Mesothelial cell of epicardium (in vitro differentiated cells): ENCODE data around the gene KCNMA1. TPM values are rescaled to one million over a fixed set of nuclear protein-coding genes. Genes with fewer than 3 reads are reported as not detected.
A peak's percentile ranks its signal among the peaks of the same experiment; 100 is the strongest.

Experiments
- DNase-seq, 2 experiments: peaks; one replicate each; pipeline ENCODE4 v3.0.0; 2021; ENCODE audit warnings: low spot score in 2 of 2; ENCODE audit not compliant: unreplicated experiment in 2 of 2
- H3K27ac Mint-ChIP-seq: 2 replicates; pipeline ENCODE4 v1.8.0; 2021; ENCODE audit warnings: mixed read lengths
- H3K27me3 Mint-ChIP-seq: 2 replicates; pipeline ENCODE4 v1.8.0; 2021; ENCODE audit warnings: low read depth, mixed read lengths
- H3K36me3 Mint-ChIP-seq: 2 replicates; pipeline ENCODE4 v1.8.0; 2021; ENCODE audit warnings: mixed read lengths
- H3K4me1 Mint-ChIP-seq: 2 replicates; pipeline ENCODE4 v1.8.0; 2021; ENCODE audit warnings: mixed read lengths
- H3K4me3 Mint-ChIP-seq: 2 replicates; pipeline ENCODE4 v1.8.0; 2021; ENCODE audit warnings: mild to moderate bottlenecking, moderate library complexity, mixed read lengths
- H3K9me3 Mint-ChIP-seq: 2 replicates; pipeline ENCODE4 v1.8.0; 2021; ENCODE audit warnings: mixed read lengths
- total RNA-seq: library from RNA; stranded (reverse); gene quantifications from 3 replicates; pipeline ENCODE4 v1.2.1, GENCODE V29; 2021
- TF ChIP-seq, protein P1 (sequence below): fragments of 200-600 bp; sonication (generic); IDR thresholded peaks from one replicate; pipeline ENCODE4 v1.5.0; 2021; ENCODE audit warnings: antibody characterized with exemption; ENCODE audit not compliant: unreplicated experiment

Gene KCNMA1
- total RNA-seq, 1 donor from 2014 or later, result 44.0 TPM

DNA sequence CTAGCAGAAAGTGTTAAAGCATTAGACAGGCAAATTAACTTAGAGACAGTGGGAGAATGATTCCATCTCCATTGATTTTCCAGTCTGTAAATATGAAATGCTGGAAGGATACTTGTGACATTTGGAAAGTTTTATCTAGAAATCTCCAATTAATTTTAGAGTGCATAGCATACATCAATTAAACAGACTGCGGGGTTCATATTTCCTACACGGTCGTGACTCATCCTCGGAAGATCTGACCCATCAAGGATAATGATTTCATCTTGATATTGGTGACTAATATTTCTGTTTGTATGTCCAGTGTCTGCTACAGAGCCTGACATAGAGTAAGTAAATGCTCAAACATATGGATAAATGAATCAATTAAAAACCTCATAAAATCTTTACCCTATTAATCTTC lies 474.9 kb downstream of the KCNMA1 start:
- peak overlapping the region; percentile 36 for H3K27ac Mint-ChIP-seq
- no peak overlapping the region for H3K4me3 Mint-ChIP-seq
- DNase-seq, result no peak
- no peaks in the 10 kb centered on the region for H3K9me3 Mint-ChIP-seq
- no peaks in the 10 kb centered on the region for H3K27me3 Mint-ChIP-seq
- TF ChIP-seq, protein P1, sequence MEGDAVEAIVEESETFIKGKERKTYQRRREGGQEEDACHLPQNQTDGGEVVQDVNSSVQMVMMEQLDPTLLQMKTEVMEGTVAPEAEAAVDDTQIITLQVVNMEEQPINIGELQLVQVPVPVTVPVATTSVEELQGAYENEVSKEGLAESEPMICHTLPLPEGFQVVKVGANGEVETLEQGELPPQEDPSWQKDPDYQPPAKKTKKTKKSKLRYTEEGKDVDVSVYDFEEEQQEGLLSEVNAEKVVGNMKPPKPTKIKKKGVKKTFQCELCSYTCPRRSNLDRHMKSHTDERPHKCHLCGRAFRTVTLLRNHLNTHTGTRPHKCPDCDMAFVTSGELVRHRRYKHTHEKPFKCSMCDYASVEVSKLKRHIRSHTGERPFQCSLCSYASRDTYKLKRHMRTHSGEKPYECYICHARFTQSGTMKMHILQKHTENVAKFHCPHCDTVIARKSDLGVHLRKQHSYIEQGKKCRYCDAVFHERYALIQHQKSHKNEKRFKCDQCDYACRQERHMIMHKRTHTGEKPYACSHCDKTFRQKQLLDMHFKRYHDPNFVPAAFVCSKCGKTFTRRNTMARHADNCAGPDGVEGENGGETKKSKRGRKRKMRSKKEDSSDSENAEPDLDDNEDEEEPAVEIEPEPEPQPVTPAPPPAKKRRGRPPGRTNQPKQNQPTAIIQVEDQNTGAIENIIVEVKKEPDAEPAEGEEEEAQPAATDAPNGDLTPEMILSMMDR, result no peak
- H3K4me1 Mint-ChIP-seq, result peaks cover 75% of the 10 kb centered on the region
- no peaks in the 10 kb centered on the region for H3K36me3 Mint-ChIP-seq

DNA sequence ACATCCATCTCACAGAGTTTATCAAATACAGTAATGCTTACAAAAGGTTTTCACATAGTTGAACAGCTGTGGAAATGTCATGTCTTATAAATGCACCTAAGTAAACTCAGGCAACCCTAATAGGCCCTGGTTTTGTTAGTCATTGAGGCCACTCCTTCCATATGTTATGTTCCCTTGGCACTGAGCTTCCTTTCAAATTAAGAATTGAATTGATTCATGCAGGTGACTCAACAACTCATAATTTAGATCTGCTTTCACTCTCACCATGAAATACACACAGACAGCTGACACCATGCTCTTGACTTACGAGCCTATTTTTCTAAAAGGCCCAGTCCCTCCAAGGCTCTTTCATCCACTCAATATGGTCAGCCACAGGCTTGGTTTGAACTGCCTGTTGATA lies 476.9 kb downstream of the KCNMA1 start:
- Mint-ChIP-seq H3K4me1 (peaks cover 77% of the 10 kb centered on the region), H3K27me3 (no peaks in the 10 kb centered on the region), H3K9me3 (no peaks in the 10 kb centered on the region), H3K4me3 (no peak overlapping the region), H3K36me3 (no peaks in the 10 kb centered on the region), H3K27ac (no peak overlapping the region)
- DNase-seq, result no peak
- TF ChIP-seq, protein P1, result no peak

DNA sequence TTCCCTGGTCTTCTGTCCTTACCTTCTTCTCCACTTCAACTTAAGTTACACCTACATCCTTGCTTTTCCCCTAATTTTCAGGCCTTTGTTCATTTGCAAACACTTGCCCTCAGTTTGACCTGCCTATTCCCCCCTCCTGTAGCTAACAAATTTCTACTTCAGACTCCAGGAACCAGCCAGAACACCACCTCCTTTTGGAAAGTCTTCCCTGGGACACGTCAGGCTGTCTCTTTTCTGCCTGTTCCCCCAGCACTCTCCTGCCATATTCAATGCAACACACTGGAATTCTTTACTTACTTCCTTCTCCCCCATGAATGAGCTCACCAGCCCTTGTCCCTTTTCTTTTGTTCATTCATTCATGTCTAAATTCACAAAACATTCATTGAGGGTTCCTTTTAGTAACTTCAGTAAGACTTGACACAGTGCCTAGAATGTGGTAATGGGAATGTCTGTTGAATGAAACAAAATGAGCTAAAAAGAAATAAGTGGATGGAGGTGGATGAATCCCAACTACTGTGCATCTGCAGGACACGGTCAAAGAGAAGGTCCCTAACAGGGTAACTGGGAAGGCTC lies 478.0 kb downstream of the KCNMA1 start:
- no peaks in the 10 kb centered on the region for H3K27me3 Mint-ChIP-seq
- no peak for DNase-seq
- TF ChIP-seq, protein P1, result no peak
- H3K36me3 Mint-ChIP-seq, result no peaks in the 10 kb centered on the region
- H3K27ac Mint-ChIP-seq, result peak overlapping the region; percentile 4
- no peaks in the 10 kb centered on the region for H3K9me3 Mint-ChIP-seq
- H3K4me3 Mint-ChIP-seq, result no peak overlapping the region
- H3K4me1 Mint-ChIP-seq, result peaks cover 66% of the 10 kb centered on the region

DNA sequence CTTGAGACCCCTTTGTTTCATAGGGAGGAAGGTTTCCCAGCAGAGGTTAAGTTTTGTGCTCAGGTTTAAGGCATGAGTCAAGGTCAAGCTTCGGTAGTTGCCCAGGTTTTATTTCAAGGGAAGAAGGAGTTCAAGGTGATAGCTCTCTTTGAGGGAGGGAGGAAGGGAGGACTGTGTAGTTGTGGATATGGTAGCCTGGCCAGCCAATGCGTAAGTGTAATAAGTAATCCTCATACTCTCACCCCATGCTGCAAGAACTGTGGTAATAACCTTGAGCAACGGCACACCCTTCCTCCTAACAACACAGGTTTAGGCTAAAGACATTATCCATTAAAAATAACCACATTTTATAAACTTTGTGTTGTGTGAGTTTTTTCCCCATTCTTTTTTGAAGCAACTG lies 478.9 kb downstream of the KCNMA1 start:
- Mint-ChIP-seq H3K27me3 (no peaks in the 10 kb centered on the region), H3K27ac (no peak overlapping the region), H3K9me3 (no peaks in the 10 kb centered on the region), H3K4me1 (peaks cover 57% of the 10 kb centered on the region), H3K4me3 (no peak overlapping the region), H3K36me3 (no peaks in the 10 kb centered on the region)
- DNase-seq, result no peak
- TF ChIP-seq, protein P1, result no peak

DNA sequence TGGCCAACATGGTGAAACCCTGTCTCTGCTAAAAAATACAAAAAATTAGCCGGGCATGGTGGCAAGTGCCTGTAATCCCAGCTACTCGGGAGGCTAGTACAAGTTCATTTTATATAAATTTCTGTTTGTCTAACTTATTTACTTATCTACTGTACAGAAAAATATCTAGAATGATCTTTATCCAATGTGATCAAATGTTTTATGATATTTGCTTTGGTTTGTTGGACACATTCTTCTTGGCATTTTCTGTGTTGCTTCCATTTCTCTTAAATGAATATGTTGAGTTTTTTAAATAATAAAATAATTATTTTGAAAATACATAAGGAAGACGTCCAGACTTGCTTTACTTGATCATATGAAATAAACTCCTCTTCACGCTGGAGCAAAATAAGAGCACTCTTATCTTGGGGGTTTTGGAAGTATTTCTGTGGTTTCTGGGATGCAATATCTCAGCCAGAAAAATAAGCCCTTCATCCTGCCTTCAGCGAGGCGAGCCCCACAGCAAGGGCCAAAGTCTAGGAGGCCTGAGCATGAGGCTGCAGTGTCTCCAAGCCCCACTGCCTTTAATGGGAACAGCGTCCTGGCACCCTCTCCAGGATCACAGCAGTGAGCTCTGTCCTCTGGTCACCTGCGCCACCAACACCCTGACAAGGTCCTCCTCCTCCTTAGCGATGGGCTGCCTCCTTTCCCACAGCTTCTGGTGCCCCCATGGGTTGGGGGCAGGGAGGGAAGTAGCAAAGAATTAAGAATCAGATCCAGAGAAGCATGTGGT lies 480.2 kb downstream of the KCNMA1 start:
- DNase-seq, result no peak

More for the DNA sequence above, 480.2 kb downstream of the KCNMA1 start:
- no peaks in the 10 kb centered on the region for H3K27me3 Mint-ChIP-seq
- H3K27ac Mint-ChIP-seq, result peak overlapping the region; percentile 24
- no peaks in the 10 kb centered on the region for H3K36me3 Mint-ChIP-seq
- H3K9me3 Mint-ChIP-seq, result no peaks in the 10 kb centered on the region
- no peak overlapping the region for H3K4me3 Mint-ChIP-seq
- TF ChIP-seq, protein P1, result no peak
- H3K4me1 Mint-ChIP-seq, result peaks cover 48% of the 10 kb centered on the region
